ENCODE results near the gene MAPK13. TPM values are rescaled to one million over a fixed set of nuclear protein-coding genes. Genes with fewer than 3 reads are reported as not detected.
"Not testable (repeated sequence)": the region's sequence is repeated elsewhere in the genome, so short reads cannot be mapped to it uniquely, and the experiment has no call there.

MAPK13 gene
- total RNA-seq, 1 experiment from 2014 or later: 1.7 TPM

DNA sequence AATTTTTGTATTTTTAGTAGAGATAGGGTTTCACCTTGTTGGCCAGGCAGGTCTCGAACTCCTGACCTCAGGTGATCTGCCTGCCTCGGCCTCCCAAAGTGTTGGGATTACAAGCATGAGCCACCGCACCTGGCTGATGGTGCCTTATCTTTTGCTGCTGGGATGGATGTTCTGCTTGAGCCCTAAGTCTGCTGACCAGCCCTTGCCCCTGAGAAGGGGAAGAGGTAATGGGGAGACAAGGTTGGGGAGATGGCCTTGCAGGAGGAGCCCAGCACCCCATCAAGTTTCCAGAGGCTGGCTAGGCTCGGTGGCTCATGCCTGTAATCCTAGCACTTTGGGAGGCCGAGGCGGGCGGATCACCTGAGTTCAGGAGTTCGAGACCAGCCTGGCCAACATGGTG, 6.0 kb upstream of the MAPK13 start:
- DNase-seq (ENCODE audit: low read depth); in situ Hi-C loops (cut with HindIII; ENCODE audit: low pct_unique_long_range_greater_than_20kb, low sequenced_read_pairs): not testable (repeated sequence)

DNA sequence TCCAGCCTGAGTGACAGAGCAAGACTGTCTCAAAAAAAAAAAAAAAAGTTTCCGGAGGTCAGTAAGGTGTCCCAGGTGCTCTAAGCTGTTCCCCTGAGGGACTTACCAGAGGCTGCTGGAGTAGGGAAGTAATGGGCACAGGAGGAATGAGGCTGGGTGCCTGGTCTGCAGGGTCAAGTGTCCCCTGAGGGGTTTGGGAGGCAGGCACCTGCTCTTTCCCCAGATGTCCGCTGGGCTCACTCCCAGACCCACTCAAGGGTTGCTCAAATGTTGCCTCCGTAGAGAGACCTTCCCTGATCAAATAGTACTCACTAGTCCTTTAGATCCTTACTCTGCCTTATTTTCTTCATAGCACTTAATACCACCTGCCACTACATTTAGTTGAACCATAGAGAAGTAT, 5.4 kb upstream of the MAPK13 start:
- DNase-seq (ENCODE audit: low read depth): no peak
- in situ Hi-C loops (cut with HindIII; ENCODE audit: low pct_unique_long_range_greater_than_20kb, low sequenced_read_pairs): no loop called here

DNA sequence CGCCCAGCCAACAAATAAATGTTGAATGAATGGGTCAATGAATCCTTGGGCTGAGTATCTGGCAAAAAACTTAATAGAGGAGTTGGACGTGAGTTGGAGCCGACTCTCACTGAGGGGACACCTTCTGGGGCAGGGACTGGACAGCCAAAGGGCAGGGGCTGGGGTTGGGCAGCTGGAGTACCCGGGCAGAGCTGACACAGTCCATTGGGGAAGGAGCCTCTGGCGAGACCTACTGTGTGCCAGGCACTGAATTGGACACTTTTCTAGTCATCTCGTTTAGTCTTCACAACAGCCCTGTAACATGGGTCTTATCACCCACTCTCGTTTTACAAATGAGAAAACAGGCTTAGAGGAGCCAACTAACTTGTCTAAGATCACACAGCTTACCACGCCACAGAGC, 4.7 kb upstream of the MAPK13 start:
- DNase-seq (ENCODE audit: low read depth): no peak
- in situ Hi-C loops (cut with HindIII; ENCODE audit: low pct_unique_long_range_greater_than_20kb, low sequenced_read_pairs): no loop called here

DNA sequence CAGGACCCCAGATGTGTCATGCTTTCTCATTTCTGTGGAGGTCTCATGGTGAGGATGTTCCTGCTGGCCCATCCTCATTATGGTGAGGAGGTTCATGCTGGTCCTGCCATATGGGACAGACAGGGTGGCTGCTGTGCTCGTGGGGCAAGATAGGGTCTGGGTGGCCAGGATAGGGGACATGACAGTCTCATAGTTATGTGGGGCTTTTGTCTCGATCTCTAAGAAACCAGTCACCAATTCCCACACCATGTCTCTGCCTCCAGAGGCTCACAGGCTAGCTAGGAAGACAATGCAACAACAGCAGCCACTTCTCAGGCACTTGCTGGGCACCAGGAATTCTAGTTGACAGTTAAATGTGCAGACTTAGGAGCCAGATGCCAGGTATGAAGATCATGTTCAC, 4.2 kb upstream of the MAPK13 start:
- in situ Hi-C loops (cut with HindIII; ENCODE audit: low pct_unique_long_range_greater_than_20kb, low sequenced_read_pairs): no loop called here
- DNase-seq (ENCODE audit: low read depth): no peak

DNA sequence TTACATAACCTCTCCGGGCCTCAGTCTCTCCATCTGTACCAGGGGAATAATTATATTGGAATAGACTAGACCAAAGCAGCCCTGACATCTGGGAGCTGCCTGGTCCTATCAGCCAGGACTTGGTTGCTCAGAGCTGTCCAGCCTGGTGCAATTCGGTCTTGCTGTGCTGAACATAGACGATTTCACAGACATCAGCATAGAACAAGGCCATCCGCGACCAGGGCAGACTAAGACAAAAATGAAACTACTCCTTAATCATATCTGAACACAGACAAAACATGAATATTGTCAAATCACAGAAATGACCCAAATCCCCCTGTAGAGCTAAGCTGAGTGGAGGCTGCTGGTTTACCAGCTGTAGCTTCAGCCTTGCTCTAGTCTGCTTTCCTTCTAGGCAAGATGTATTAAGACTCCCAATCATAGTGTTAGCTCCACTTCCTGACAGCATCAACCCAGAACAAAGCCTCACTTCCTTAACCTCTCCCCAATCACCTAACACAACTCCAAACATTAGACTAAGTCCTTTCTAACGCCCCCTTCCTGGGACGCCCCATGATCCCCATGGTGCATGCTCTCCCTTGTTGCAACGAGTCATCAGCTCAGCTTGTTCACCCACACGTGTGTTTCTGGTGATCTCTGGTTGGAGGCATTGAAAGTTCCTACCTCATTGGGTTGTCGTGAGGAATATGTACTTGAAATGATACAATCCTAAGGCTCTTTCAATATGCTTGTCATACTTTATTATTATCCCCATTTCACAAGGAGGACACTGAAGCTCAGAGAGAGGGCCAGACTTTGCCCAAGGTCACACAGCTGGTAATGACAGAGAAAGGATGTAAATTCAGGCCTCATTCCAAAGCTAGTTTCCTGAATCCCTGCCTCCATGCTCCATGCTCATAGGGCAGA, 3.5 kb upstream of the MAPK13 start:
- no peak for DNase-seq (ENCODE audit: low read depth)
- in situ Hi-C loops (cut with HindIII; ENCODE audit: low pct_unique_long_range_greater_than_20kb, low sequenced_read_pairs): no loop called here

DNA sequence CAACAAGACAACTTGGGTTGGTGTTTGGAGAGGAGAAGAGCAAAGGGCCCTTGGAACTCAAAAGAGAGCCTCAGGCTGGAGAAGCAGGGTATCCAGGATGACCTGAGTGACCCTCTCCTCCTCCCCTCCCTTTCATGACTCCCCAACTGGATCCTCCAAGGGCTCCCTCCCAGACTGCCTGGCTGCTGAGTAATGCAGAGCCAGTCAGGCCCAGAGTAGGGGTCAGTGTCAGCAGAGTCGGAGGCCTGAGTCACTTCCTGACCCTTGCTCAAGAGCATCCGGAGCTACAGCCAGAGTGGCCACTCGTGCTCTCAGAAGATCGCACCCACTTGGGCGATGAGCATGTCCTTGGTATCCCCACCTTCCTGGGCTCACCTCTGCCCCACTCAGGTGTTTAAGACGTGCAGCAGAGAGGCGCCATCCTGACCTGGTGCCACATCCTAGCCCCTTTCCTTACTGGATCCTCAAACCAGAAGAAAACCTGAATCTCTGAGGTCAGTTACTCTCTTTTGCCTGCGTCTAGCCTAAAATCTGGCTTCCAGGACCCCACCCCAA, 2.8 kb upstream of the MAPK13 start:
- DNase-seq (ENCODE audit: low read depth): peak; percentile 43
- in situ Hi-C loops (cut with HindIII; ENCODE audit: low pct_unique_long_range_greater_than_20kb, low sequenced_read_pairs): no loop called here

DNA sequence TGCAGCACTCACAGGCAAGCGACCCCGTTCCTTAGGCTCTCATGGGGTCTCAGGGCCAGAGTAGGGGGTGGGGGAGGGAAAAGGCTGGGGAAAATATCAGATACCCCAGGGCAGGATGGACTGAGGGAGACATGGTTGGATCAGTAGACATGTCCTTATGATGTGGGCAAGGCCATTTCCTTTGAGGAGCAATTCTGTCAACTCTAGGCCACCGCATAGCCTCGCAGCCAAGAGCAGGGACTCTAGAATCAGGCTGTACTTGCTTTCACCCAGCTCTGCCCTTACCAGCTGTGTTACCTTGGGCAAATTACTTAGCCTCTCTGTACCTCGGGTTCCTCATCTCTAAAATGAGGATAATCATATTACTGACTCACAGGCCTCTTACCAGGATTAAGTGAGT, 2.2 kb upstream of the MAPK13 start:
- DNase-seq (ENCODE audit: low read depth): no peak
- in situ Hi-C loops (cut with HindIII; ENCODE audit: low pct_unique_long_range_greater_than_20kb, low sequenced_read_pairs): no loop called here

DNA sequence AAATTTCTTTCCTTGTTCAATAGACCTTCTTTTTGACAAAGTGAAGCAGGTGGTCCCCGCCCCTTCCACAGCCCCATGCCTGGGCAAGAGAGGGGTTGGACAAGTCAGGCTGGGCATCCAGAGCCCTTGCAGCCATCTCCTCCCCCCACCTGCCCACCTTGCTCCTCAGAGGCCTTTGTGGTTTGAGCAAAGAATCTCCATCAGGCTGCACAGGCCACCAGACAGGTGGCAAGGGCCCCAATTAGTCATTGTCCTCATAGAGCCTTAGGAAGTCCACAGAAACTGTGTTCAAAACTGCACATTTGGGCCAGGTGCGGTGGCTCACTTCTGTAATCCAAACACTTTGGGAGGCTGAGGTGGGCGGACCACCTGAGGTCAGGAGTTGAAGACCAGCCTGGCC, 1.5 kb upstream of the MAPK13 start:
- DNase-seq (ENCODE audit: low read depth): no peak
- in situ Hi-C loops (cut with HindIII; ENCODE audit: low pct_unique_long_range_greater_than_20kb, low sequenced_read_pairs): no loop called here

DNA sequence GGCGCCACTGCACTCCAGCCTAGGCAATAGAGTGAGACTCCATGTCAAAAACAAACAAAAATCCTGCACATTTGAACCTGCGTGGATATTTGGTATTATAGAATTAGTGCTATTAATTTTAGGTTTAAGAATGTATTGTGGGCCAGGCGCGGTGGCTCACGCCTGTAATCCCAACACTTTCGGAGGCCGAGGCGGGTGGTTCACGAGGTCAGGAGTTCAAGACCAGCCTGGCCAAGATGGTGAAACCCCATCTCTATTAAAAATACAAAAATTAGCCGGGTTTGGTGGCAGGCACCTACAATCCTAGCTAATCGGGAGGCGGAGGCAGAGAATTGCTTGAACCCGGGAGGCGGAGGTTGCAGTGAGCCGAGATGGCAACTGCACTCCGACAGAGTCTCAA, 979 bp upstream of the MAPK13 start:
- DNase-seq (ENCODE audit: low read depth); in situ Hi-C loops (cut with HindIII; ENCODE audit: low pct_unique_long_range_greater_than_20kb, low sequenced_read_pairs): not testable (repeated sequence)

DNA sequence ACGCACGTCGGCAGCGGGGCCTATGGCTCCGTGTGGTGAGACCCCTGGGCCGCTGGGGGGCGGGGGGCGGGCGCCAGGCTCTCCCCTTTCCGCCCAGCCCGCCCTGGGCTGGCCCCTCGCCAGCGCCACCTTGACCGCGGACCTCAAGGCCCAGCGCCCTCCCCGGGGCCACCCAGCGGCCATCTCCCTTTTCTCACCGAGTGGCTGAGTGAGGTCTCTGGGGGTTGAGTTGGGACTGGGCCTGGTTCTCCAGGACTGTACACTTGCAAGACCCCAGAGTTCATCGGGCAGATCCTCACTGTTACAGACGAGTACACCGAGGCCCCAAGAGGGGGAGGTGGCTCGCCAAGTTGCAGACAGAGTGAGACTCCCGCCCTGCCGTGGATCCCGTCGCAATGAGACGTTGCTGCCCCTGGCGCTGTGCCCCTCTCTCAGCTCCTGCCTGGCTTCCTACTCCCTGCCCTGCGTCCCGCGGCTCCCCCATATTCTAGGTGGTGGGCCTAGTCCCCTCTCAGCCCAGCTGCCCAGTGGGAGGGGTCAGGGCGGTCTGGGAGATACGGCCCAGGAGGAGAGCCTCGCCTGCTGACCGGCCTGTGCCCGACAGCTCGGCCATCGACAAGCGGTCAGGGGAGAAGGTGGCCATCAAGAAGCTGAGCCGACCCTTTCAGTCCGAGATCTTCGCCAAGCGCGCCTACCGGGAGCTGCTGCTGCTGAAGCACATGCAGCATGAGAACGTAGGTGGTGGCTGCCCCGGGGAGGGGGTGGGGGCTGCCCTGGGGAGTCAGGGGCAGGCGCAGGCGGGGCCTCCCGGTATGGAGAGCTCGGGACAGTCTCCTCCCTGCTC, 576 bp downstream of the MAPK13 start:
- in situ Hi-C loops (cut with HindIII; ENCODE audit: low pct_unique_long_range_greater_than_20kb, low sequenced_read_pairs): no loop called here
- no peak for DNase-seq (ENCODE audit: low read depth)

DNA sequence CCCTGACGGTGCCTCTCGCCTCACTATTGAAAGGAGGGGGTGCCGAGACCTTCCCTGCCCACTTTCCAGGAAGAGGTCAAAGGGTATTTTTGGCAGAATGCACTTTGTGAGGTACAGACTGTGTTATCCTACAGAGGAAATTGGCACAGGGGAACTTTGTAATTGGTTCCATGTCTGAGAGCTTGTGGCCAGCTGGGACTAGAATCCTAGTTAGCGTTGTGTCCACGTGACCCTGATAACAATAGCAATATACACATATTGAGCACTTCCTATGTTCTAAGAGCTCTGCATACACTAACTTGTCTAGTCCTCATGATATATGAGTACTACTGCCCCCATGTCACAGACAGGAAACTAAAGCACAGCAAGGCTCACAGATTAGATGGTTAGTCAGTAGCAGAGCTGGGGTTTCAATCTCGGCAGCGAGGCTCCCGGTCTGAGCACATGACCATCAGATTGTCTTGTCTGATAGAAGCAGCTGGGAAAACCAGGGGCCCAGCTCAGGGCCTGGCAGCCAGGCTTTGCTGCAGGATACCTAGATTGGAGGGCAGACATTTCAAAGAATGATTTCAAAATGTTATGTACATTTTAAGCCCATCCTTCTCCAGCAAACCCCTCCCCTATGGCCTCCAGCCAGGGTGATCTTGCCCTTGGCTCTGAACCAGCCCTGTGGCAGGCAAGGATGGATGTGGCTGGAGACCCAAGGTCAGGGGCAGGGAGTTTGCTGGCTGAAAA, 1.4 kb downstream of the MAPK13 start:
- in situ Hi-C loops (cut with HindIII; ENCODE audit: low pct_unique_long_range_greater_than_20kb, low sequenced_read_pairs): no loop called here
- no peak for DNase-seq (ENCODE audit: low read depth)

DNA sequence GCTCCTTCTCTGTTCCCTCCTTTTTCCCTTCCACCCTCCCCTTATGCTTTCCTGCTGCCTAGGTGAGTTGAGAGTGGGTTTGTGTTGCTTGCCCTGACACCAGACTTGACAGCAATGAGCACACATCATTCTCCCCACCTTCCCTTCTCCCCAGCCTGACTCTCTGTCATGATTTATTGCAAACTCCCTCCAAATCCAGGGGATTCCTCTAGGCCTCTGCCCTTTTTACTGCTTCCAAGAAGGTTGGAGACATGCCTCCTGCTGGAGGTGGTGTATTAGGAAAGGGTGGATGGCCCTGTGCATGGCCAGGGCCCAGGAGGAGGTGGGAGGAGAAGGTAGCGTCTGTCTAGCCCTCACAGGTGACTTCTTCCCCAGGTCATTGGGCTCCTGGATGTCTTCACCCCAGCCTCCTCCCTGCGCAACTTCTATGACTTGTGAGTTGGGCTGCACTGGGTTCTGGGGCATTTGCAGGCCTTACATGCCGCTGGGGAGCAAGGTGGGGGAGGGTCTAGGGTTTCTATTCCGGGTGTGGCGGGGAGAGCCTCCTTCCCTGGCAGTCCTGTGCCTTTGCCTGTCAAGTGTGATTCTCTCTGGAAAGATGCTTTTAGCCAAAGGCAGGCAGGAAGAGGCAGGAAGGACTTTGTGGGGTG, 2.1 kb downstream of the MAPK13 start:
- no peak for DNase-seq (ENCODE audit: low read depth)
- in situ Hi-C loops (cut with HindIII; ENCODE audit: low pct_unique_long_range_greater_than_20kb, low sequenced_read_pairs): no loop called here

DNA sequence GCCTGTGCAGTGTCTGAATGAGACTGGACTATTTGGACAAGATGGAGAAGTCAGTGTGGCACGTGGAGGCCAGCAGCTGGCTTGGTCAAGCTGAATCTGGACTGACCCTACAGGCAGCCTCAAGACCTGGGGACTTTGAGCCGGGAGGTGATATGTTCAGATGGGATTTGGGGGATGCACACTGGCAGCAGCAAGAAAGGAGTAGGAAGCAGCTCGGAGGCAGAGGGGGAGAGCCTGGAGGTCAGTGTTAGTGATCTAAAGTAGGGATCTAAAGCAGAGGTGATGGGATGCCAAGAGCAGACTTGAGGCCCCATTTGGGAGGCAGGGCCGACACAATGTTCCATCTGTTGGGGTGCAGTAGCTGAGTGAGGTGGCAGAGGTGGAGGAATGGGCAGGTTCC, 2.8 kb downstream of the MAPK13 start:
- DNase-seq (ENCODE audit: low read depth): no peak
- in situ Hi-C loops (cut with HindIII; ENCODE audit: low pct_unique_long_range_greater_than_20kb, low sequenced_read_pairs): no loop called here

DNA sequence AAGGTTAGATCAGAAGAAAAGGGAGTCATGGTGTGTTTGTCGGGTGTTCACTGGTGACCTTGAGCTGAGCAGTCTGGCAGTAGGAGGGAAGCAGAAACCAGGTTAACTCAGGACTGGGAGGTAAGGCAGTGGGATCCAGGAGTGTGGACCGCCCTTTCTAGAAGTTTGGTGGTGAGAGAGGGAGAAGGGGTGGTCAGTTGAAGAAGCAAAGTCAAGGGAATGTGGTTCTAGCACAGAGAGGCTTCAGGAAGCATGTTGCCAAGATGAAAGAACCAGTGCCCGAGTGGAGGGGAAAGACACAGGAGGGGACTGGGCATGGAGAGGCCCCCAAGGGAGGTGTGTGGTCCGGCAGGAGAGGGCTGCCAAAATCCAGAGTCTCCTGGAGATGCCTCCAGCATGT, 3.6 kb downstream of the MAPK13 start:
- no peak for DNase-seq (ENCODE audit: low read depth)
- in situ Hi-C loops (cut with HindIII; ENCODE audit: low pct_unique_long_range_greater_than_20kb, low sequenced_read_pairs): no loop called here

DNA sequence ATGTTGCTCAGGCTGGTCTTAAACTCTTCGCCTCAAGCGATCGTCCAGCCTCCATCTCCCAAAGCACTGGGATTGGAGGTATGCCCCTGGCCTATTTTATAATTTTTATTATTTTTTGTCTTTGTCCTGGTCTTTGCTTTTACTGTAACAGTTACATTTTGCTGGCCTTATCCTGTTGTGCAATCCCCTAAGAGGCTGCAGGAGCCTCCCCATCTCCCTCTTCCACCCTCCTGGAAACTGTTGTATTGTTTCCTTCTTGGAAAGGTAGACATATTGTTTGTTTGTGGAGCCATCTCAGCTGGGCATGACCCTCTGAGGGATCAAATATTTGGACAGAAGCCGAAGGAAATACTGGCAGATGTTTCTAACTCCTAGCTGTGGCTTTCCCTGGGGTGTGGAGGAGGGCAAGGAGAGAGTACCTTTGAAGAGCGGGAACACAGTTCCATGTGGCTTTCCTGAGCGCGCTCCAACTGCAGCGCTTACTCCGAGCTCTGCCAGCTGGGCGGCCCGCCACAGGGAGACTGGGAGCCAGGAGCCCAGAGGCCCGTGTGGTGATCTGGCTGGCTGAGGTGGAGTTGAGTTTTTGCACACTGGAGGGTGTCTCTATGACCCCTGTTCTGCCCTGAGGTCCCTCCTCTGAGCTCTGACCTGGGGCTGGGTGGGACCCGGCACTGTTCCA, 4.9 kb downstream of the MAPK13 start:
- DNase-seq (ENCODE audit: low read depth): no peak
- in situ Hi-C loops (cut with HindIII; ENCODE audit: low pct_unique_long_range_greater_than_20kb, low sequenced_read_pairs): no loop called here

DNA sequence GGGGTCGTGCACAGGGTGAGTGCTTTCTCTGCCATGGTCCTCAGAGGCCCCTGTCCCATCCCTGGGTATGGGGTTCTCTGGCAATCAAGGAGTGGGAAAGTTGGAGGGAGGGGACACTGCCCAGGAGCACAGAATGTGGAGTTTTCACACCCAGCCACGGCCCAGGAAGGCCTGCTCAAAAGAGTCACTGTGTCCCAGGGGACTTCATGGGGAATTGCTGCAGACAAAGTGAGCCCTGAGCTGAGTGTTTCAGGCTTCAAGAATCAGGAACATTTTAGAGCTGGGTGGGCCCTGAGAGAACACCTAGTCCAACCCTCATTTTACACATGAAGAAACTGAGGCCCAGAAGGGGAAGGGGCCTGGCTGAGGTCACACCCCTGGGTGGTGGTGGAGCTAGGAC, 5.7 kb downstream of the MAPK13 start:
- in situ Hi-C loops (cut with HindIII; ENCODE audit: low pct_unique_long_range_greater_than_20kb, low sequenced_read_pairs): no loop called here
- no peak for DNase-seq (ENCODE audit: low read depth)

DNA sequence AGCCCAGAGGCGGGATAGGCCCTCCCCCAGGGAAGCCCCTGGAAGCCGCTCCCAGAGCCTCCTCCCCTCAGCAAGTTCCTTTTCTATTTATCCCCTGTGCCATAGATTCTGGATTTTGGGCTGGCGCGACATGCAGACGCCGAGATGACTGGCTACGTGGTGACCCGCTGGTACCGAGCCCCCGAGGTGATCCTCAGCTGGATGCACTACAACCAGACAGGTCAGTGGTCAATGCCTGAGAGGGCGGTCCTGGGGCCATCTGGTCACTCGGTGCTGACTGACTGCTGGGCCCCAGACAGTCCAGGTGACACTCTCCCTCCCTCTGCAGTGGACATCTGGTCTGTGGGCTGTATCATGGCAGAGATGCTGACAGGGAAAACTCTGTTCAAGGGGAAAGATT, 6.2 kb downstream of the MAPK13 start:
- in situ Hi-C loops (cut with HindIII; ENCODE audit: low pct_unique_long_range_greater_than_20kb, low sequenced_read_pairs): no loop called here
- no peak for DNase-seq (ENCODE audit: low read depth)

DNA sequence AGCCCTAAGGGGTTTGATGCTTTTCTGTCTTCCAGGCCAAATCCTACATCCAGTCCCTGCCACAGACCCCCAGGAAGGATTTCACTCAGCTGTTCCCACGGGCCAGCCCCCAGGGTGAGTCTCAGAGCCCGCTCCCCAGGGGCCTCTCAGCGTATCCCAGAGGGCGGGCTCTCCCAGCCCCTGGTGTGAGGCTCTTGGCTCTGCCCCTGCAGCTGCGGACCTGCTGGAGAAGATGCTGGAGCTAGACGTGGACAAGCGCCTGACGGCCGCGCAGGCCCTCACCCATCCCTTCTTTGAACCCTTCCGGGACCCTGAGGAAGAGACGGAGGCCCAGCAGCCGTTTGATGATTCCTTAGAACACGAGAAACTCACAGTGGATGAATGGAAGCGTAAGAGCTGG, 8.4 kb downstream of the MAPK13 start:
- no peak for DNase-seq (ENCODE audit: low read depth)
- in situ Hi-C loops (cut with HindIII; ENCODE audit: low pct_unique_long_range_greater_than_20kb, low sequenced_read_pairs): no loop called here
